CD4-positive, alpha-beta T cell (primary cell): ENCODE data around the gene KIAA0825. TPM values are rescaled to one million over a fixed set of nuclear protein-coding genes. Genes with fewer than 3 reads are reported as not detected.

Experiments used
- ATAC-seq: fragments of 200-7000 bp; cut with Tn5 transposase; one replicate; pipeline ENCODE4 v1.10.0; 2022; ENCODE audit warnings: mild to moderate bottlenecking; ENCODE audit not compliant: poor library complexity
- CTCF ChIA-PET: fragments of 350-600 bp; sonication (Branson Sonifier 250); formaldehyde crosslinking; loops from one replicate; lab custom pipeline; 2021; ENCODE audit warnings: antibody characterized with exemption, inconsistent platforms; lab: Charles Lee
- POLR2A ChIA-PET: fragments of 350-600 bp; sonication (Branson Sonifier 250); formaldehyde crosslinking; loops from one replicate; lab custom pipeline; 2021; ENCODE audit warnings: antibody characterized with exemption, inconsistent platforms; lab: Charles Lee
- DNase-seq, 14 experiments: peaks; one replicate each; pipeline ENCODE4 v3.0.0-alpha.2; 2013 to 2020; ENCODE audit warnings: mixed read lengths in 2 of 14
- H3K27ac ChIP-seq, 2 donors: one replicate each; pipeline versions ENCODE4 v1.5.1 to v1.7.0; 2013; ENCODE audit warnings: low read length in 2 of 2, low read depth in 1 of 2, mild to moderate bottlenecking in 1 of 2
- H3K27me3 ChIP-seq, 2 experiments: 1 replicate in 1 of 2; 2 replicates in 1 of 2; pipeline versions ENCODE4 v1.6.1 to v1.7.0; 2013; ENCODE audit warnings: low read length in 2 of 2, control low read depth in 1 of 2, mild to moderate bottlenecking in 1 of 2, moderate library complexity in 1 of 2; ENCODE audit not compliant: insufficient read depth in 2 of 2, control insufficient read depth in 1 of 2
- H3K36me3 ChIP-seq: one replicate; pipeline ENCODE4 v1.6.1; 2013; ENCODE audit warnings: low read length, control low read depth; ENCODE audit not compliant: insufficient read depth
- H3K4me1 ChIP-seq: one replicate; pipeline ENCODE4 v1.6.1; 2013; ENCODE audit warnings: low read length, control low read depth; ENCODE audit not compliant: insufficient read depth
- H3K4me3 ChIP-seq: one replicate; pipeline ENCODE4 v1.5.1; 2013; ENCODE audit warnings: mild to moderate bottlenecking, low read length, moderate library complexity
- H3K9me3 ChIP-seq, 2 experiments: 1 replicate in 1 of 2; 2 replicates in 1 of 2; pipeline versions ENCODE4 v1.6.1 to v1.7.0; 2013; ENCODE audit warnings: low read length in 2 of 2, mild to moderate bottlenecking in 2 of 2, control low read depth in 1 of 2, moderate library complexity in 1 of 2; ENCODE audit not compliant: control insufficient read depth in 1 of 2, insufficient read depth in 1 of 2
- H3K27ac Mint-ChIP-seq: one replicate; pipeline ENCODE4 v1.8.0; 2020; ENCODE audit warnings: mixed read lengths
- H3K27me3 Mint-ChIP-seq: one replicate; pipeline ENCODE4 v1.8.0; 2021; ENCODE audit warnings: mixed read lengths
- H3K36me3 Mint-ChIP-seq: one replicate; pipeline ENCODE4 v1.8.0; 2021; ENCODE audit warnings: low read depth, mixed read lengths
- H3K4me1 Mint-ChIP-seq: one replicate; pipeline ENCODE4 v1.8.0; 2021; ENCODE audit warnings: low read depth, mixed read lengths
- H3K4me3 Mint-ChIP-seq: one replicate; pipeline ENCODE4 v1.8.0; 2020; ENCODE audit warnings: mild to moderate bottlenecking, mixed read lengths
- H3K9me3 Mint-ChIP-seq: one replicate; pipeline ENCODE4 v1.8.0; 2020; ENCODE audit warnings: mixed read lengths
- intact Hi-C, 2 experiments: fragments of 100-400 bp; cut with DNase I in 1 of 2; cut with micrococcal nuclease in 1 of 2; formaldehyde crosslinking; loops; one replicate each; pipeline versions ENCODE4 v1.15.1 to v1.9.0; 2023 to 2025; cut with DNase I, micrococcal nuclease
- total RNA-seq, 174 experiments: library from RNA in 2 of 174; stranded (reverse) in 2 of 174; gene quantifications; one replicate each; pipeline ENCODE4 v1.2.3 and lab custom pipeline; 2021 to 2026
- TF ChIP-seq, protein P1 (sequence below): fragments of 200-600 bp; IDR thresholded peaks from one replicate; pipeline ENCODE4 v1.8.0; 2022; ENCODE audit warnings: antibody characterized with exemption, mild to moderate bottlenecking

KIAA0825 gene
- total RNA-seq, 2 experiments from 2014 or later = 1.5 to 1.6 TPM

DNA sequence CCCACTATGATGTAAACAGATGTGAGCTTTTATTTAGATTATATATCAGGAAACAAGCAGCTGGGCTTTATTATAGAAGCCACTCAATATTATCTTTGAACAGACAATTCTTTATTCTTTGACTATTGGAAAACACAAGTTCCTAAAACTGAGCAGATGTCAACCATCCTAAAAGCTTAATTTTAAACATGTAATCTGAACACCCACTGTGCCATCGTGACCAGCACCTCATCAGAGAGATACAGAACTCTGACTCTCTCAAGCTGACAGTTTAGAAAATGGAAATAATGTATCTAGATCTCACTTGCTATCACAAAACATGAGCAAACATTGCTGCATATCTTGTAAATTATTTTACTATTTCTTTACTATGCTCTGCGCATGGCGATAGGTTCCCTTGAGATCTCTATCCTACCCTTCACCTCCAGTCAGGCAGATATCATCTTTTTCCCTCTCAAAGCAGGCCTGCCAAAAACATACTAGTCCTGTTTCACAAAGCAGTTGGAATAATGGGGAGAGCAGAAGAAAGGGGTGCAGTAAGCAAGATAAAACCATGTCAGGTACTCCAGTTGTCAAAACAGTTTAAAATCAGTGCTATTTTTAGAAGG, 151.0 kb downstream of the KIAA0825 start:
- no peaks in the 10 kb centered on the region for H3K4me1 Mint-ChIP-seq
- H3K9me3 ChIP-seq = no peaks in the 10 kb centered on the region
- intact Hi-C loops = no loop called here
- H3K36me3 Mint-ChIP-seq = no peaks in the 10 kb centered on the region
- TF ChIP-seq, protein P1, sequence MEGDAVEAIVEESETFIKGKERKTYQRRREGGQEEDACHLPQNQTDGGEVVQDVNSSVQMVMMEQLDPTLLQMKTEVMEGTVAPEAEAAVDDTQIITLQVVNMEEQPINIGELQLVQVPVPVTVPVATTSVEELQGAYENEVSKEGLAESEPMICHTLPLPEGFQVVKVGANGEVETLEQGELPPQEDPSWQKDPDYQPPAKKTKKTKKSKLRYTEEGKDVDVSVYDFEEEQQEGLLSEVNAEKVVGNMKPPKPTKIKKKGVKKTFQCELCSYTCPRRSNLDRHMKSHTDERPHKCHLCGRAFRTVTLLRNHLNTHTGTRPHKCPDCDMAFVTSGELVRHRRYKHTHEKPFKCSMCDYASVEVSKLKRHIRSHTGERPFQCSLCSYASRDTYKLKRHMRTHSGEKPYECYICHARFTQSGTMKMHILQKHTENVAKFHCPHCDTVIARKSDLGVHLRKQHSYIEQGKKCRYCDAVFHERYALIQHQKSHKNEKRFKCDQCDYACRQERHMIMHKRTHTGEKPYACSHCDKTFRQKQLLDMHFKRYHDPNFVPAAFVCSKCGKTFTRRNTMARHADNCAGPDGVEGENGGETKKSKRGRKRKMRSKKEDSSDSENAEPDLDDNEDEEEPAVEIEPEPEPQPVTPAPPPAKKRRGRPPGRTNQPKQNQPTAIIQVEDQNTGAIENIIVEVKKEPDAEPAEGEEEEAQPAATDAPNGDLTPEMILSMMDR = no peak
- CTCF ChIA-PET = no interaction called here
- no peak overlapping the region for H3K4me3 Mint-ChIP-seq
- DNase-seq (no peak), ATAC-seq (no peak)
- H3K27me3 ChIP-seq = no peaks in the 10 kb centered on the region
- H3K27ac ChIP-seq = no peak overlapping the region
- no peaks in the 10 kb centered on the region for H3K9me3 Mint-ChIP-seq
- no peaks in the 10 kb centered on the region for H3K36me3 ChIP-seq
- H3K27ac Mint-ChIP-seq = no peak overlapping the region
- no peaks in the 10 kb centered on the region for H3K27me3 Mint-ChIP-seq
- POLR2A ChIA-PET = no interaction called here
- no peak overlapping the region for H3K4me3 ChIP-seq
- no peaks in the 10 kb centered on the region for H3K4me1 ChIP-seq

DNA sequence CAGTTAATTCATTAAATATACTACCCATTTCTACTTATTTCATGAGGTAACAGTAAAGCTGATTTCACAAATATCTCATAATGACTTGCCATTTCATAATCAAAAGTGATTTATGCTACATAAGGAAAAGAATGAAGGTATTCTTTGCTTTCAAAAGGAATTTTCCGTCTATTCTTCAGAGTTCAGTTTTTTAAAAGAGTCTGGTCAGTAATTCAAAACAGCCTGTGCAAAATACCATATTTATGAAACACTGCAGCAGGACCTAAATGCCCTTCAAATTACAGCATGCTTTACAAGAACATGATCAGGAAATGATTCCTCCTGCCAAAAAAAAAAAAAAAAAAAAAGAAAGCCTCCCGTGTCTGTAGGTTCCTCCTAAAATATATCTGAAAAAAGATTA, 154.7 kb downstream of the KIAA0825 start:
- Histone ChIP-seq H3K9me3 (no peaks in the 10 kb centered on the region), H3K4me1 (no peaks in the 10 kb centered on the region), H3K27me3 (no peaks in the 10 kb centered on the region), H3K27ac (no peak overlapping the region), H3K36me3 (no peaks in the 10 kb centered on the region), H3K4me3 (no peak overlapping the region)
- no peak for ATAC-seq
- Mint-ChIP-seq H3K27me3 (no peaks in the 10 kb centered on the region), H3K9me3 (no peaks in the 10 kb centered on the region), H3K36me3 (no peaks in the 10 kb centered on the region), H3K4me3 (no peak overlapping the region), H3K4me1 (no peaks in the 10 kb centered on the region), H3K27ac (no peak overlapping the region)
- intact Hi-C loops = no loop called here
- TF ChIP-seq, protein P1 = no peak
- ChIA-PET CTCF (no interaction called here), POLR2A (no interaction called here)
- no peak for DNase-seq

DNA sequence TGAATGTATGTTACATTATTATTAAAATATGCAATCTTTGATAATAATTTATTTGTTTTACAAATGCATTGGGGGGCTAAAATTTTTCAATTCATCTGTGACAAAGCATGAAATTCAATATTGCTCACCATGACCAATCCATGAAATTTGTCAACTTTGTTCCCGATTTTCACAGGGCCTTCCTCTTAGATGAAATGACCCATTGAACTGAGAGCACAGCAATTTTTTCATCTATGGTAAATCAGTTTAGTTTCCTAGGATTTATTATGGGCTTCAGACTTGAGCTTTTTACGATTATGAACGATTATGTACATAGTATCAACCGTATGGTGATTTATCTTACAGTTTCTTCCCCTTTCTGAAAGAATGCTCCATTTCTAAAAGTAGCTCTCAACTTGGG, 157.3 kb downstream of the KIAA0825 start:
- ChIA-PET CTCF (interaction anchor here (0.7 kb wide), 1 partner anchor 29 kb away, joined by 3 read pairs; no protein-coding TSS in a partner anchor), POLR2A (no interaction called here)
- no peaks in the 10 kb centered on the region for H3K4me1 Mint-ChIP-seq

More for the DNA sequence above, 157.3 kb downstream of the KIAA0825 start:
- DNase-seq (no peak), ATAC-seq (no peak)
- Mint-ChIP-seq H3K4me3 (no peak overlapping the region), H3K27ac (no peak overlapping the region), H3K36me3 (no peaks in the 10 kb centered on the region), H3K9me3 (no peaks in the 10 kb centered on the region), H3K27me3 (no peaks in the 10 kb centered on the region)
- TF ChIP-seq, protein P1 = no peak
- Histone ChIP-seq H3K36me3 (no peaks in the 10 kb centered on the region), H3K4me1 (no peaks in the 10 kb centered on the region), H3K27ac (no peak overlapping the region), H3K27me3 (no peaks in the 10 kb centered on the region), H3K4me3 (no peak overlapping the region), H3K9me3 (no peaks in the 10 kb centered on the region)
- intact Hi-C loops = no loop called here
